ENCODE data around the gene PBX3. TPM values are rescaled to one million over a fixed set of nuclear protein-coding genes. Genes with fewer than 3 reads are reported as not detected.

The PBX3 gene
- total and polyA plus RNA-seq, 2 of the 13 experiments (the other 11 are each of a cell fraction or from before 2014, with no cell fraction given): 6.0 to 11.2 TPM

GRCh38 chr9:125749287-125749935 lies 2.2 kb downstream of the PBX3 start:
- CTCF ChIA-PET (ENCODE audit: low intra/inter-chr PET ratio, low total read pairs): no interaction called here
- TSS peak; percentile 64 for BruUV-seq (replicated peaks)

More at GRCh38 chr9:125749287-125749935, 2.2 kb downstream of the PBX3 start:
- Histone ChIP-seq H3K4me1 (ENCODE audit: insufficient read depth, low read length) (peaks cover 47% of the 10 kb centered on the region), H3K79me2 (ENCODE audit: insufficient read depth, low read length) (no peaks in the 10 kb centered on the region), H3K36me3 (replicated peaks in 1 of 2; ENCODE audit: control insufficient read depth in 1 of 2, insufficient read depth in 2 of 2, low read length in 2 of 2) (no peaks in the 10 kb centered on the region; a peak in 1 of 5 replicates), H3K27me3 (ENCODE audit: control insufficient read depth in 1 of 2, insufficient read depth in 2 of 2, low read length in 2 of 2) (0 out of 5 replicates have a peak, but pooled peaks cover 0 to 3% of the 10 kb centered on the region in 2 experiments), H3K27ac (ENCODE audit: extremely low read length, insufficient read depth, low read length) (no peak overlapping the region), H4K20me1 (ENCODE audit: insufficient read depth, low read length) (no peaks in the 10 kb centered on the region), H3K4me3 (replicated peaks in 1 of 3; ENCODE audit: insufficient read depth in 1 of 3, low read depth in 2 of 3, low read length in 3 of 3) (no peak overlapping the region), H3K9ac (ENCODE audit: insufficient read depth, low read depth, low read length) (no peak overlapping the region), H2AFZ (ENCODE audit: low read length) (no peak overlapping the region), H3K4me2 (ENCODE audit: low read depth, low read length) (peak overlapping the region; percentile 61; the same call in 1 of the 2 replicates), H3K9me3 (ENCODE audit: low read length) (no peaks in the 10 kb centered on the region)
- no peak for DNase-seq (ENCODE audit: low spot score)
- intact Hi-C loops (cut with micrococcal nuclease; ENCODE audit: unreplicated experiment): loop anchor here (5.0 kb wide), 2 partner anchors 42 to 138 kb away; partner anchors contain the start of gene MAPKAP1
- ATAC-seq: no peak
- POLR2A ChIA-PET: no interaction called here
- TF ChIP-seq RFXANK (CRISPR knock-in tag; IDR thresholded peaks at IDR 0.05) (no peak), THRA (CRISPR knock-in tag; IDR thresholded peaks at IDR 0.05; ENCODE audit: borderline replicate concordance) (no peak), XRCC5 (optimal IDR thresholded peaks at IDR 0.05; ENCODE audit: low read length) (no peak), AHR (CRISPR knock-in tag; IDR thresholded peaks at IDR 0.05) (no peak), SNAI1 (CRISPR knock-in tag; IDR thresholded peaks at IDR 0.05; ENCODE audit: borderline replicate concordance) (no peak), MED1 (CRISPR knock-in tag; IDR thresholded peaks at IDR 0.05) (no peak), ZNF570 (CRISPR knock-in tag; IDR thresholded peaks at IDR 0.05; ENCODE audit: borderline replicate concordance) (no peak), ZNF878 (CRISPR knock-in tag; IDR thresholded peaks at IDR 0.05) (no peak), ZBTB44 (CRISPR knock-in tag; IDR thresholded peaks at IDR 0.05) (no peak), ZNF251 (CRISPR knock-in tag; IDR thresholded peaks at IDR 0.05) (no peak), ZSCAN20 (CRISPR knock-in tag; IDR thresholded peaks at IDR 0.05; ENCODE audit: borderline replicate concordance) (no peak), ZNF513 (CRISPR knock-in tag; conservative IDR thresholded peaks at IDR 0.05) (no peak), HIVEP1 (CRISPR knock-in tag; IDR thresholded peaks at IDR 0.05) (no peak), REST (IDR thresholded peaks at IDR 0.05; ENCODE audit: borderline replicate concordance in 1 of 2, low read depth in 1 of 2, low read length in 2 of 2) (no peak), CBX2 (IDR thresholded peaks at IDR 0.05; ENCODE audit: low read depth, low read length) (no peak), CBX2 (CRISPR knock-in tag; IDR thresholded peaks at IDR 0.05; ENCODE audit: low read depth) (no peak)
- in situ Hi-C loops (cut with HindIII; ENCODE audit: extremely low pct_ligation_motif_present, low pct_unique_long_range_greater_than_20kb): no loop called here
- 77% methylated on average over 4 of the region's 4 CpGs for WGBS (ENCODE audit: low lambda C conversion rate)
- FAIRE-seq: no peak

All from HepG2 (cell line).